MM.1S (cell line): Measurements from ENCODE around the gene ZMYM4.

Experiments used
- DNase-seq: peaks from one replicate; pipeline ENCODE4 v3.0.0-alpha.2; 2015
- H2AFZ ChIP-seq: fragments of 300-600 bp; sonication (generic); 2 replicates; pipeline ENCODE4 v1.6.0; 2016; ENCODE audit warnings: antibody characterized with exemption, low read length
- H3F3A ChIP-seq: fragments of 300-600 bp; sonication (generic); 2 replicates; pipeline ENCODE4 v1.6.1; 2016; ENCODE audit warnings: mild to moderate bottlenecking, antibody characterized with exemption, low read length, moderate library complexity, mixed read lengths; ENCODE audit not compliant: insufficient read depth
- H3K27ac ChIP-seq: fragments of 300-600 bp; sonication (generic); 2 replicates; pipeline ENCODE4 v1.5.1; 2016; ENCODE audit warnings: mild to moderate bottlenecking, low read length
- H3K27me3 ChIP-seq: fragments of 300-600 bp; sonication (generic); replicated peaks from 2 replicates; pipeline ENCODE4 v1.6.0; 2016; ENCODE audit warnings: low read length; ENCODE audit not compliant: insufficient read depth
- H3K36me3 ChIP-seq: fragments of 300-600 bp; sonication (generic); replicated peaks from 2 replicates; pipeline ENCODE4 v1.6.1; 2016; ENCODE audit warnings: mild to moderate bottlenecking, low read length, mixed read lengths; ENCODE audit not compliant: insufficient read depth
- H3K4me1 ChIP-seq: fragments of 300-600 bp; sonication (generic); 2 replicates; pipeline ENCODE4 v1.6.1; 2016; ENCODE audit warnings: low read length, mixed read lengths
- H3K4me2 ChIP-seq: fragments of 300-600 bp; sonication (generic); 2 replicates; pipeline ENCODE4 v1.6.0; 2016; ENCODE audit warnings: low read depth, low read length
- H3K4me3 ChIP-seq: fragments of 300-600 bp; sonication (generic); 2 replicates; pipeline ENCODE4 v1.5.1; 2016; ENCODE audit warnings: low read length, mixed read lengths
- H3K79me2 ChIP-seq: fragments of 300-600 bp; sonication (generic); 2 replicates; pipeline ENCODE4 v1.6.1; 2016; ENCODE audit warnings: mixed run types, low read length, mixed read lengths
- H3K9ac ChIP-seq: fragments of 300-600 bp; sonication (generic); 2 replicates; pipeline ENCODE4 v1.6.1; 2016; ENCODE audit warnings: low read length, mixed read lengths
- H3K9me2 ChIP-seq: fragments of 300-600 bp; sonication (generic); replicated peaks from 2 replicates; pipeline ENCODE4 v1.6.1; 2016; ENCODE audit warnings: mild to moderate bottlenecking, low read length, mixed read lengths; ENCODE audit not compliant: insufficient read depth
- H3K9me3 ChIP-seq: fragments of 300-600 bp; sonication (generic); replicated peaks from 2 replicates; pipeline ENCODE4 v1.6.1; 2016; ENCODE audit warnings: mild to moderate bottlenecking, low read length, mixed read lengths; ENCODE audit not compliant: insufficient read depth
- H4K20me1 ChIP-seq: fragments of 300-600 bp; sonication (generic); 2 replicates; pipeline ENCODE4 v1.6.1; 2016; ENCODE audit warnings: mild to moderate bottlenecking, low read length, moderate library complexity, mixed read lengths; ENCODE audit not compliant: insufficient read depth
- CTCF ChIP-seq: fragments of 300-600 bp; sonication (generic); IDR thresholded peaks from 2 replicates; pipeline ENCODE4 v1.5.1; 2016; ENCODE audit warnings: antibody characterized with exemption, low read length, mixed read lengths
- EZH2 ChIP-seq: fragments of 300-600 bp; sonication (generic); optimal IDR thresholded peaks from 2 replicates; pipeline ENCODE3; 2017; ENCODE audit warnings: low read depth, mild to moderate bottlenecking, antibody characterized with exemption, low read length, mixed read lengths
- EZH2phosphoT487 ChIP-seq: fragments of 300-600 bp; sonication (generic); IDR thresholded peaks from 2 replicates; pipeline ENCODE4 v1.6.1; 2018; ENCODE audit warnings: antibody characterized with exemption, low read length

ZMYM4 gene

GRCh38 chr1:35369922-35370671 is 101.6 kb downstream of the ZMYM4 start:
- TF ChIP-seq EZH2phosphoT487 (no peak), CTCF (no peak), EZH2 (no peak)
- H3K27me3 ChIP-seq: no peaks in the 10 kb centered on the region
- DNase-seq: no peak
- H3K4me1 ChIP-seq: no peaks in the 10 kb centered on the region
- H3K4me3 ChIP-seq: no peak overlapping the region
- no peaks in the 10 kb centered on the region for H3K9me2 ChIP-seq
- H3K9ac ChIP-seq: no peak overlapping the region
- no peak overlapping the region for H2AFZ ChIP-seq
- H3K9me3 ChIP-seq: no peaks in the 10 kb centered on the region
- no peaks in the 10 kb centered on the region for H4K20me1 ChIP-seq
- H3K4me2 ChIP-seq: no peak overlapping the region
- 0 out of 2 replicates have a peak, but pooled peaks cover 7% of the 10 kb centered on the region for H3F3A ChIP-seq
- no peaks in the 10 kb centered on the region; the same call in 1 of the 2 replicates for H3K36me3 ChIP-seq
- no peak overlapping the region for H3K27ac ChIP-seq
- no peaks in the 10 kb centered on the region for H3K79me2 ChIP-seq

GRCh38 chr1:35371506-35371905 is 103.0 kb downstream of the ZMYM4 start:
- no peak overlapping the region for H3K27ac ChIP-seq
- no peaks in the 10 kb centered on the region for H3K27me3 ChIP-seq
- H2AFZ ChIP-seq: no peak overlapping the region
- H3K79me2 ChIP-seq: no peaks in the 10 kb centered on the region
- H4K20me1 ChIP-seq: no peaks in the 10 kb centered on the region
- no peak overlapping the region for H3K9ac ChIP-seq
- H3K4me2 ChIP-seq: no peak overlapping the region
- 0 out of 2 replicates have a peak, but pooled peaks cover 7% of the 10 kb centered on the region for H3F3A ChIP-seq
- H3K4me3 ChIP-seq: no peak overlapping the region
- no peak for TF ChIP-seq EZH2
- no peak for TF ChIP-seq EZH2phosphoT487
- no peaks in the 10 kb centered on the region for H3K9me3 ChIP-seq
- no peaks in the 10 kb centered on the region for H3K9me2 ChIP-seq
- no peaks in the 10 kb centered on the region for H3K36me3 ChIP-seq
- no peaks in the 10 kb centered on the region for H3K4me1 ChIP-seq
- no peak for DNase-seq

GRCh38 chr1:35377555-35377954 is 109.0 kb downstream of the ZMYM4 start:
- Histone ChIP-seq H3K36me3 (no peaks in the 10 kb centered on the region), H4K20me1 (no peaks in the 10 kb centered on the region), H3K4me3 (no peak overlapping the region), H2AFZ (no peak overlapping the region), H3F3A (no peaks in the 10 kb centered on the region), H3K27ac (no peak overlapping the region), H3K9me2 (no peaks in the 10 kb centered on the region), H3K9me3 (no peaks in the 10 kb centered on the region), H3K4me1 (no peaks in the 10 kb centered on the region), H3K27me3 (no peaks in the 10 kb centered on the region), H3K4me2 (no peak overlapping the region), H3K9ac (no peak overlapping the region), H3K79me2 (no peaks in the 10 kb centered on the region)
- no peak for DNase-seq
- TF ChIP-seq EZH2 (no peak), CTCF (no peak)
